Stimulated activated effector memory CD8-positive, alpha-beta T cell treated with anti-CD3 and anti-CD28 coated beads, Interleukin-12 subunit alpha, Interleukin-12 subunit beta, amount 100 ng/mL, for 72 hours (primary cell): ENCODE measurements around the gene GTF2H2C_2.
"Not testable (repeated sequence)": the region's sequence is repeated elsewhere in the genome, so short reads cannot be mapped to it uniquely, and the experiment has no call there.

Experiments
- ATAC-seq: fragments of 150-1000 bp; cut with Tn5 transposase; 2 replicates; pipeline ENCODE4 v1.10.0; 2021
- DNase-seq, 2 donors: peaks; one replicate each; pipeline ENCODE4 v3.0.0; 2021 to 2022; ENCODE audit warnings: low spot score in 2 of 2
- H3K27ac Mint-ChIP-seq: one replicate; pipeline ENCODE4 v1.8.0; 2022; ENCODE audit warnings: mild to moderate bottlenecking, mixed read lengths
- H3K36me3 Mint-ChIP-seq: one replicate; pipeline ENCODE4 v1.8.0; 2022; ENCODE audit warnings: mild to moderate bottlenecking, mixed read lengths
- H3K4me1 Mint-ChIP-seq: one replicate; pipeline ENCODE4 v1.8.0; 2022; ENCODE audit warnings: mixed read lengths
- H3K4me3 Mint-ChIP-seq: one replicate; pipeline ENCODE4 v1.8.0; 2022; ENCODE audit warnings: mild to moderate bottlenecking, mixed read lengths
- H3K9me3 Mint-ChIP-seq: one replicate; pipeline ENCODE4 v1.8.0; 2022; ENCODE audit warnings: mixed read lengths

Gene GTF2H2C_2

GRCh38 chr5:70415117-70415516 lies at the start of gene GTF2H2C_2:
Gene GTF2H2C_2 (plus strand): TSS chr5:70415368.
- not testable (repeated sequence) for H3K27ac Mint-ChIP-seq, H3K36me3 Mint-ChIP-seq, DNase-seq, H3K9me3 Mint-ChIP-seq, H3K4me1 Mint-ChIP-seq, H3K4me3 Mint-ChIP-seq
- ATAC-seq: peak; percentile 100

GRCh38 chr5:70400984-70401686 lies 14.0 kb upstream of the GTF2H2C_2 start:
- not testable (repeated sequence) for H3K9me3 Mint-ChIP-seq, H3K36me3 Mint-ChIP-seq, H3K4me1 Mint-ChIP-seq, H3K27ac Mint-ChIP-seq
- ATAC-seq (peak; percentile 74), DNase-seq (peak; percentile 13 to 85)
- peak overlapping the region; percentile 41 for H3K4me3 Mint-ChIP-seq

- not testable (repeated sequence) for H3K36me3 Mint-ChIP-seq, H3K9me3 Mint-ChIP-seq
These were observed 6.2 kb downstream of the GTF2H2C_2 start for GRCh38 chr5:70421322-70421721.

GRCh38 chr5:70423215-70423614 lies 8.0 kb downstream of the GTF2H2C_2 start:
- not testable (repeated sequence) for H3K9me3 Mint-ChIP-seq, H3K4me1 Mint-ChIP-seq

More at GRCh38 chr5:70421322-70421721, 6.2 kb downstream of the GTF2H2C_2 start:
- not testable (repeated sequence) for H3K4me3 Mint-ChIP-seq, H3K4me1 Mint-ChIP-seq, H3K27ac Mint-ChIP-seq, ATAC-seq, DNase-seq

GRCh38 chr5:70438518-70438917 lies 23.4 kb downstream of the GTF2H2C_2 start:
- DNase-seq, H3K4me1 Mint-ChIP-seq, ATAC-seq, H3K27ac Mint-ChIP-seq, H3K4me3 Mint-ChIP-seq, H3K9me3 Mint-ChIP-seq: not testable (repeated sequence)
- peaks cover 14% of the 10 kb centered on the region for H3K36me3 Mint-ChIP-seq

More at GRCh38 chr5:70423215-70423614, 8.0 kb downstream of the GTF2H2C_2 start:
- H3K4me3 Mint-ChIP-seq, DNase-seq, H3K27ac Mint-ChIP-seq, ATAC-seq, H3K36me3 Mint-ChIP-seq: not testable (repeated sequence)

GRCh38 chr5:70449565-70449964 lies 34.4 kb downstream of the GTF2H2C_2 start:
- not testable (repeated sequence) for DNase-seq, H3K9me3 Mint-ChIP-seq, H3K36me3 Mint-ChIP-seq, H3K4me3 Mint-ChIP-seq, H3K27ac Mint-ChIP-seq, H3K4me1 Mint-ChIP-seq, ATAC-seq

GRCh38 chr5:70451249-70451984 lies 36.2 kb downstream of the GTF2H2C_2 start:
- ATAC-seq, DNase-seq, H3K9me3 Mint-ChIP-seq, H3K4me3 Mint-ChIP-seq, H3K27ac Mint-ChIP-seq, H3K4me1 Mint-ChIP-seq, H3K36me3 Mint-ChIP-seq: not testable (repeated sequence)

GRCh38 chr5:70457093-70457492 lies 41.9 kb downstream of the GTF2H2C_2 start:
- not testable (repeated sequence) for ATAC-seq, DNase-seq

GRCh38 chr5:70459188-70459587 lies 44.0 kb downstream of the GTF2H2C_2 start:
- not testable (repeated sequence) for DNase-seq

More at GRCh38 chr5:70457093-70457492, 41.9 kb downstream of the GTF2H2C_2 start:
- H3K36me3 Mint-ChIP-seq, H3K4me1 Mint-ChIP-seq, H3K9me3 Mint-ChIP-seq, H3K27ac Mint-ChIP-seq, H3K4me3 Mint-ChIP-seq: not testable (repeated sequence)

GRCh38 chr5:70461984-70462383 lies 46.8 kb downstream of the GTF2H2C_2 start:
- ATAC-seq, H3K9me3 Mint-ChIP-seq, H3K36me3 Mint-ChIP-seq, H3K4me3 Mint-ChIP-seq, H3K4me1 Mint-ChIP-seq, H3K27ac Mint-ChIP-seq, DNase-seq: not testable (repeated sequence)

More at GRCh38 chr5:70459188-70459587, 44.0 kb downstream of the GTF2H2C_2 start:
- not testable (repeated sequence) for H3K9me3 Mint-ChIP-seq, ATAC-seq, H3K27ac Mint-ChIP-seq, H3K4me1 Mint-ChIP-seq, H3K4me3 Mint-ChIP-seq, H3K36me3 Mint-ChIP-seq

GRCh38 chr5:70464019-70464637 lies 49.0 kb downstream of the GTF2H2C_2 start:
- not testable (repeated sequence) for DNase-seq, ATAC-seq, H3K4me3 Mint-ChIP-seq, H3K36me3 Mint-ChIP-seq, H3K4me1 Mint-ChIP-seq, H3K9me3 Mint-ChIP-seq, H3K27ac Mint-ChIP-seq

- not testable (repeated sequence) for H3K27ac Mint-ChIP-seq, DNase-seq, H3K4me3 Mint-ChIP-seq, H3K36me3 Mint-ChIP-seq, H3K9me3 Mint-ChIP-seq, H3K4me1 Mint-ChIP-seq
- peak; percentile 37 for ATAC-seq
These were observed 54.9 kb downstream of the GTF2H2C_2 start for GRCh38 chr5:70469926-70470509.
